GM12874 (cell line): ENCODE results near the gene GRAMD2A.

Source experiments
- CTCF ChIP-seq: IDR thresholded peaks from 2 replicates; pipeline ENCODE4 v1.5.1; 2011; ENCODE audit warnings: low read depth, mild to moderate bottlenecking, control low read depth, low read length, moderate library complexity; ENCODE audit not compliant: insufficient read depth

The GRAMD2A gene

GRCh38 chr15:72160696-72161245 lies 36.8 kb downstream of the GRAMD2A start:
- no peak for TF ChIP-seq CTCF

GRCh38 chr15:72156928-72157327 lies 40.7 kb downstream of the GRAMD2A start:
- no peak for TF ChIP-seq CTCF

- peak; percentile 88 for TF ChIP-seq CTCF
Measured at GRCh38 chr15:72155635-72156616, 41.7 kb downstream of the GRAMD2A start.

- TF ChIP-seq CTCF: no peak
Measured at GRCh38 chr15:72155003-72155621, 42.5 kb downstream of the GRAMD2A start.

GRCh38 chr15:72154316-72154715 lies 43.3 kb downstream of the GRAMD2A start:
- no peak for TF ChIP-seq CTCF

GRCh38 chr15:72153269-72154000 lies 44.2 kb downstream of the GRAMD2A start:
- TF ChIP-seq CTCF: no peak

GRCh38 chr15:72147418-72147817 lies 50.2 kb downstream of the GRAMD2A start:
- TF ChIP-seq CTCF: no peak
